DND-41 (cell line): ENCODE results near the gene ERF.

ENCODE experiments used
- ATAC-seq: fragments of 200-7000 bp; cut with Tn5 transposase; 3 replicates; pipeline ENCODE4 v1.9.1; 2021; ENCODE audit warnings: low read depth; ENCODE audit not compliant: insufficient read depth
- DNase-seq: peaks from one replicate; pipeline ENCODE4 v3.0.0-alpha.2; 2020
- H2AFZ ChIP-seq: 2 replicates; pipeline ENCODE4 v1.6.0; 2012; ENCODE audit warnings: low read depth, low read length
- H3K27ac ChIP-seq: 2 replicates; pipeline ENCODE4 v1.5.1; 2012; ENCODE audit warnings: low read length, inconsistent platforms
- H3K27me3 ChIP-seq: fragments of 200-600 bp; sonication (generic); 2 replicates; pipeline ENCODE4 v1.6.0; 2012; ENCODE audit warnings: low read length, mild to moderate bottlenecking, inconsistent platforms; ENCODE audit not compliant: insufficient read depth, poor library complexity
- H3K36me3 ChIP-seq: 2 replicates; pipeline ENCODE4 v1.5.1; 2012; ENCODE audit warnings: low read length, inconsistent platforms; ENCODE audit not compliant: insufficient read depth
- H3K4me1 ChIP-seq: 2 replicates; pipeline ENCODE4 v1.5.1; 2012; ENCODE audit warnings: mild to moderate bottlenecking, low read length; ENCODE audit not compliant: insufficient read depth
- H3K4me2 ChIP-seq: 2 replicates; pipeline ENCODE4 v1.6.0; 2012; ENCODE audit warnings: mild to moderate bottlenecking, moderate library complexity, low read length, inconsistent platforms; ENCODE audit not compliant: insufficient read depth
- H3K4me3 ChIP-seq, 2 experiments: fragments of 200-600 bp in 1 of 2; shearing (Covaris generic) in 1 of 2; 2 replicates each; pipeline ENCODE4 v1.5.1; 2012 to 2016; ENCODE audit warnings: inconsistent platforms in 2 of 2, low read length in 2 of 2, mild to moderate bottlenecking in 2 of 2, low read depth in 1 of 2, moderate library complexity in 1 of 2
- H3K79me2 ChIP-seq: 2 replicates; pipeline ENCODE4 v1.6.0; 2012; ENCODE audit warnings: low read length, inconsistent platforms; ENCODE audit not compliant: insufficient read depth
- H3K9ac ChIP-seq: 2 replicates; pipeline ENCODE4 v1.6.0; 2012; ENCODE audit warnings: low read depth, mild to moderate bottlenecking, inconsistent platforms, low read length, moderate library complexity
- H3K9me3 ChIP-seq: 2 replicates; pipeline ENCODE4 v1.5.1; 2012; ENCODE audit warnings: low read length, moderate library complexity, mild to moderate bottlenecking, inconsistent platforms; ENCODE audit not compliant: insufficient read depth, severe bottlenecking
- H4K20me1 ChIP-seq: 2 replicates; pipeline ENCODE4 v1.6.0; 2012; ENCODE audit warnings: low read length; ENCODE audit not compliant: insufficient read depth
- CTCF ChIP-seq: IDR thresholded peaks from 2 replicates; pipeline ENCODE4 v1.5.1; 2012; ENCODE audit warnings: borderline replicate concordance, low read length, moderate library complexity, mild to moderate bottlenecking; ENCODE audit not compliant: poor library complexity, severe bottlenecking; ENCODE audit errors: extremely low read depth
- EZH2 ChIP-seq: IDR thresholded peaks from 3 replicates; pipeline ENCODE4 v1.6.1; 2012; ENCODE audit warnings: borderline replicate concordance, low read depth, mild to moderate bottlenecking, moderate library complexity, low read length, inconsistent platforms; ENCODE audit not compliant: severe bottlenecking

The ERF gene

GRCh38 chr19:42295342-42295741 is 40.4 kb upstream of the ERF start:
- no peak for DNase-seq
- H3K79me2 ChIP-seq, result no peaks in the 10 kb centered on the region
- peaks cover 26% of the 10 kb centered on the region for H4K20me1 ChIP-seq
- no peak overlapping the region for H3K9ac ChIP-seq
- no peak overlapping the region for H3K27ac ChIP-seq
- no peaks in the 10 kb centered on the region for H3K9me3 ChIP-seq
- H3K4me3 ChIP-seq, result no peak overlapping the region
- no peak for ATAC-seq
- H3K36me3 ChIP-seq, result peaks cover 73% of the 10 kb centered on the region
- H2AFZ ChIP-seq, result no peak overlapping the region
- H3K4me2 ChIP-seq, result no peak overlapping the region
- TF ChIP-seq CTCF (no peak), EZH2 (no peak)
- H3K27me3 ChIP-seq, result no peaks in the 10 kb centered on the region
- H3K4me1 ChIP-seq, result no peaks in the 10 kb centered on the region

GRCh38 chr19:42294471-42295137 is 39.7 kb upstream of the ERF start:
- H3K27ac ChIP-seq, result no peak overlapping the region
- no peak overlapping the region for H2AFZ ChIP-seq
- no peak overlapping the region for H3K4me3 ChIP-seq
- H3K9me3 ChIP-seq, result no peaks in the 10 kb centered on the region
- H4K20me1 ChIP-seq, result peaks cover 30% of the 10 kb centered on the region
- H3K79me2 ChIP-seq, result no peaks in the 10 kb centered on the region
- H3K4me1 ChIP-seq, result no peaks in the 10 kb centered on the region
- no peaks in the 10 kb centered on the region for H3K27me3 ChIP-seq
- no peak for ATAC-seq
- H3K36me3 ChIP-seq, result peaks cover 75% of the 10 kb centered on the region
- no peak overlapping the region for H3K4me2 ChIP-seq
- DNase-seq, result no peak
- TF ChIP-seq CTCF (no peak), EZH2 (no peak)
- no peak overlapping the region for H3K9ac ChIP-seq

- no peak for ATAC-seq
- TF ChIP-seq CTCF, result no peak
- TF ChIP-seq EZH2, result no peak
These were observed 39.0 kb upstream of the ERF start for GRCh38 chr19:42293948-42294347.

GRCh38 chr19:42293540-42293939 is 38.6 kb upstream of the ERF start:
- no peaks in the 10 kb centered on the region for H3K9me3 ChIP-seq
- no peak overlapping the region for H3K9ac ChIP-seq
- DNase-seq, result no peak
- no peaks in the 10 kb centered on the region for H3K4me1 ChIP-seq
- H3K36me3 ChIP-seq, result peaks cover 84% of the 10 kb centered on the region
- H4K20me1 ChIP-seq, result peaks cover 40% of the 10 kb centered on the region
- H3K27me3 ChIP-seq, result no peaks in the 10 kb centered on the region
- peak; percentile 28 for TF ChIP-seq CTCF
- no peak for TF ChIP-seq EZH2
- no peak overlapping the region for H3K4me3 ChIP-seq
- H3K79me2 ChIP-seq, result no peaks in the 10 kb centered on the region
- H2AFZ ChIP-seq, result no peak overlapping the region
- no peak overlapping the region for H3K27ac ChIP-seq
- no peak for ATAC-seq
- H3K4me2 ChIP-seq, result no peak overlapping the region

More at GRCh38 chr19:42293948-42294347, 39.0 kb upstream of the ERF start:
- peaks cover 80% of the 10 kb centered on the region for H3K36me3 ChIP-seq
- no peak overlapping the region for H3K4me3 ChIP-seq
- H3K4me2 ChIP-seq, result no peak overlapping the region
- no peaks in the 10 kb centered on the region for H3K9me3 ChIP-seq
- no peak overlapping the region for H2AFZ ChIP-seq
- H4K20me1 ChIP-seq, result peaks cover 36% of the 10 kb centered on the region
- H3K9ac ChIP-seq, result no peak overlapping the region
- no peaks in the 10 kb centered on the region for H3K27me3 ChIP-seq
- H3K79me2 ChIP-seq, result no peaks in the 10 kb centered on the region
- DNase-seq, result no peak
- no peaks in the 10 kb centered on the region for H3K4me1 ChIP-seq
- H3K27ac ChIP-seq, result no peak overlapping the region
